ENCODE measurements around the gene HMX3.

HMX3 gene

DNA sequence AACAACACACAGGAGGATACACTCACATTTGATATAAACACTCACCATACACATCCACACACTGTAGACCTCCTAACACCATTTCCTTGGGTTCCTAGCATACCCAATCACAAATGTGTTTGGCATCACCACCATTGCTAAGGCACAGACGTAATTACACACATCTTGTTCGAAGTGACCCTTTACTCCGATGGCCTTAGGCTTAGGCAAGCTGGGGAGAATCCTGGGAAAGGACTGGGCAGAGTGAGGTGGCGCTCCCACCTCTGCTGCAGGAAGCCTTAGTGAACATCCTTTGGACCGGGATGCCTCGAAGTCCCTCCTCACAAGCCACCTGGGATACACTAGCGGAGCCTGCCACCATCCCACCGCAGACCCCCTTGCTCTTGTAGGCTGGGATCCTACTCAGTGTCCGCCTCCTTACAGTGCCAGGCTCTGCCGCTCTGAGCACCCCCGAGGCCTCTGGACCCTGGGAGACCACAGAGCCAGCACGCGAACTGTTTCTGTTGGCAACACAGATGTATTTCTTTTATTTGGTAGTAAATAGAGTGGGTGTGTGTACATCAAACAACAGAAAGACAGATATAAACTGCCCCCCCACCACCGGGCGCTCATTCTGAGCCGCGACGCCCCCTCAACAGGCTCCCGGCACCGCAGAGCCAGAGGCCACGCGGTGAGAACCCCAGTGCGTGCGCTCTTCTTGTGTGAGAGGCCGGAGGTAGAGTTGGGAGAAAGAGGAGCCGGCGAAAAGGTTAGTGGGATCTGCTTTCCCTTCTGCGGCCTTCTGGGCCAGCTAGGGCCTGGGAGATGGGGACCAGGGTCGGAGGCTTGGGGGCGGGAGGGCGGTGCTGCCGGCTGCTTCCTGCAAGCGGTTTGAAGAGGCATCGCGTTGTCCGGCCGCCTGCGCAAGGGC, 6.3 kb downstream of the HMX3 start:
- Histone ChIP-seq H4K20me1 (ENCODE audit: low read depth, low read length) (no peaks in the 10 kb centered on the region), H3K9me2 (replicated peaks; ENCODE audit: insufficient read depth, low read length) (no peaks in the 10 kb centered on the region), H3K4me2 (ENCODE audit: low read depth, low read length, poor library complexity, severe bottlenecking) (no peak overlapping the region), H3K36me3 (ENCODE audit: low read length) (no peaks in the 10 kb centered on the region), H3F3A (ENCODE audit: insufficient read depth) (no peaks in the 10 kb centered on the region), H3K27ac (ENCODE audit: low read depth, low read length) (no peak overlapping the region), H3K9me3 (ENCODE audit: insufficient read depth, low read length) (no peaks in the 10 kb centered on the region), H2AFZ (ENCODE audit: low read depth, low read length, severe bottlenecking) (no peak overlapping the region), H3K9ac (ENCODE audit: low read length) (no peak overlapping the region), H3K79me2 (ENCODE audit: insufficient read depth, low read length) (no peaks in the 10 kb centered on the region), H3K27me3 (ENCODE audit: low read length) (no peaks in the 10 kb centered on the region), H3K4me3 (ENCODE audit: insufficient read depth, low read length, poor library complexity, severe bottlenecking) (no peak overlapping the region)
- no peak for TF ChIP-seq EZH2phosphoT487 (conservative IDR thresholded peaks at IDR 0.05; ENCODE audit: low read length)
- TF ChIP-seq, protein P1, sequence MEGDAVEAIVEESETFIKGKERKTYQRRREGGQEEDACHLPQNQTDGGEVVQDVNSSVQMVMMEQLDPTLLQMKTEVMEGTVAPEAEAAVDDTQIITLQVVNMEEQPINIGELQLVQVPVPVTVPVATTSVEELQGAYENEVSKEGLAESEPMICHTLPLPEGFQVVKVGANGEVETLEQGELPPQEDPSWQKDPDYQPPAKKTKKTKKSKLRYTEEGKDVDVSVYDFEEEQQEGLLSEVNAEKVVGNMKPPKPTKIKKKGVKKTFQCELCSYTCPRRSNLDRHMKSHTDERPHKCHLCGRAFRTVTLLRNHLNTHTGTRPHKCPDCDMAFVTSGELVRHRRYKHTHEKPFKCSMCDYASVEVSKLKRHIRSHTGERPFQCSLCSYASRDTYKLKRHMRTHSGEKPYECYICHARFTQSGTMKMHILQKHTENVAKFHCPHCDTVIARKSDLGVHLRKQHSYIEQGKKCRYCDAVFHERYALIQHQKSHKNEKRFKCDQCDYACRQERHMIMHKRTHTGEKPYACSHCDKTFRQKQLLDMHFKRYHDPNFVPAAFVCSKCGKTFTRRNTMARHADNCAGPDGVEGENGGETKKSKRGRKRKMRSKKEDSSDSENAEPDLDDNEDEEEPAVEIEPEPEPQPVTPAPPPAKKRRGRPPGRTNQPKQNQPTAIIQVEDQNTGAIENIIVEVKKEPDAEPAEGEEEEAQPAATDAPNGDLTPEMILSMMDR (IDR thresholded peaks at IDR 0.05; ENCODE audit: insufficient read depth, low read length, poor library complexity, severe bottlenecking): no peak

DNA sequence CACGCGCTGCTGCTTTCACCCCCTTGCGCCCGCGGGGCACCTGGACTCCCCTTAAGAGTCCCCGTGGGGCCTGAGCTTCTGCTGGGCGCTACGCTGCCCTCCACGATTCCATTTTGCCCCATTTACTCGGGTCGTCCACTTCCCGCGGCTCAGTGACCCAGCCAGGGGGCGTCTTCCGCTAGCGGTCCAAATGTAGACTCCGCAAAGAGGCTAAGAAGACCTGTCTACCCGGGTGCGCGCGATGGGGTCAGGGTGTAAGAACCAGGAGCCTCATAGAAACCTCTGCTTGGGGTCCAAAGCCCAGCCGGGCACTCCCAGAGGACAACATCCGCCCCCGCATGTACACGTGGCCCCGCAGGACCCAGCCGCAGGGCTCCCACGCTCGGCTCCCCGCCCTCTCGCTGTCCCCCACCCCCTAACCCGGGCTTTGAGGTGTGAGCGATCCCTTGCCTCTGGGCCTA, 7.0 kb downstream of the HMX3 start:
- TF ChIP-seq EZH2phosphoT487 (conservative IDR thresholded peaks at IDR 0.05; ENCODE audit: low read length): no peak
- TF ChIP-seq, protein P1 (IDR thresholded peaks at IDR 0.05; ENCODE audit: insufficient read depth, low read length, poor library complexity, severe bottlenecking): no peak
- Histone ChIP-seq H3K4me2 (ENCODE audit: low read depth, low read length, poor library complexity, severe bottlenecking) (no peak overlapping the region), H4K20me1 (ENCODE audit: low read depth, low read length) (no peaks in the 10 kb centered on the region)

DNA sequence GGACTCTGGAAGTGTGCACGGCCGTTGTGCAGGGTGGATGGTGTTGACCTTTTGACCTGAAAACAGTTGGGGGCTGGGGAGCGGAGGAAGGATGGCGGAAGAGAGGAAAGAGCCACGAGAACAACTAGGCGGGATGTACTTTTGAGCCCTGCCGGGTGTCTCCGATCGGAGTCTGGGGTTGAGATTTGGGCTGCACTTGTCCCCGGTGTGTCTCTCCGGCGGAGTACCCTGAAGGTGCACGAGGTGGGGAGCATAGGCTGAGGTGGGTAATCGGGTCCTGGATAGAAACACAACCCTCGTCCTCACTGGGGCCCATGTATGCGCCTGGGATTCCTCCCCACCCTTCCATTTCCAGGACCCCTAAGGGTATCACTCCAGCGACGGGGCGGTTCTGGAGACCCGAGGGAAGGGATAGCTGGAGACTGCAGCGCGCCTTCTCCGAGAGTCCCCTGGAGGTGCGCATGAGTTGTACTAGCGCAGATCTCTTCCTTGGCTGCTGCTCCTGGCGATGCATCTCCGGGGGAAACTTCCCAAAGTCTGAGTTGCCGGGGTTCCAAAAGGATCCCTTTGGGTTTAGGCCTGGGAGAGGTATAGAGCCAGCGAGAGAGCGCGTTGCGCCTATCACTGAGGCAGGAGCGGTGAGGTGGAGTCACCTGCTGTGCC, 7.5 kb downstream of the HMX3 start:
- Histone ChIP-seq H3K36me3 (ENCODE audit: low read length) (no peaks in the 10 kb centered on the region), H3K27me3 (ENCODE audit: low read length) (no peaks in the 10 kb centered on the region), H3K9me3 (ENCODE audit: insufficient read depth, low read length) (no peaks in the 10 kb centered on the region), H3K4me2 (ENCODE audit: low read depth, low read length, poor library complexity, severe bottlenecking) (no peak overlapping the region), H3K27ac (ENCODE audit: low read depth, low read length) (no peak overlapping the region), H4K20me1 (ENCODE audit: low read depth, low read length) (no peaks in the 10 kb centered on the region), H3F3A (ENCODE audit: insufficient read depth) (no peaks in the 10 kb centered on the region), H2AFZ (ENCODE audit: low read depth, low read length, severe bottlenecking) (no peak overlapping the region), H3K79me2 (ENCODE audit: insufficient read depth, low read length) (no peaks in the 10 kb centered on the region), H3K4me3 (ENCODE audit: insufficient read depth, low read length, poor library complexity, severe bottlenecking) (no peak overlapping the region), H3K9me2 (replicated peaks; ENCODE audit: insufficient read depth, low read length) (no peaks in the 10 kb centered on the region), H3K9ac (ENCODE audit: low read length) (no peak overlapping the region)
- TF ChIP-seq, protein P1 (IDR thresholded peaks at IDR 0.05; ENCODE audit: insufficient read depth, low read length, poor library complexity, severe bottlenecking): no peak
- no peak for TF ChIP-seq EZH2phosphoT487 (conservative IDR thresholded peaks at IDR 0.05; ENCODE audit: low read length)

More for the DNA sequence above, 7.0 kb downstream of the HMX3 start:
- no peaks in the 10 kb centered on the region for H3K79me2 ChIP-seq (ENCODE audit: insufficient read depth, low read length)
- H3K9ac ChIP-seq (ENCODE audit: low read length): no peak overlapping the region
- H3K36me3 ChIP-seq (ENCODE audit: low read length): no peaks in the 10 kb centered on the region
- H3K27me3 ChIP-seq (ENCODE audit: low read length): no peaks in the 10 kb centered on the region
- H3K9me2 ChIP-seq (replicated peaks; ENCODE audit: insufficient read depth, low read length): no peaks in the 10 kb centered on the region
- no peaks in the 10 kb centered on the region for H3F3A ChIP-seq (ENCODE audit: insufficient read depth)
- no peak overlapping the region for H3K27ac ChIP-seq (ENCODE audit: low read depth, low read length)
- H2AFZ ChIP-seq (ENCODE audit: low read depth, low read length, severe bottlenecking): no peak overlapping the region
- H3K4me3 ChIP-seq (ENCODE audit: insufficient read depth, low read length, poor library complexity, severe bottlenecking): no peak overlapping the region
- H3K9me3 ChIP-seq (ENCODE audit: insufficient read depth, low read length): no peaks in the 10 kb centered on the region
